ENCODE data around the gene PEAK1.

Gene PEAK1

GRCh38 chr15:77119446-77119845 is 300.5 kb downstream of the PEAK1 start:
- no peak for DNase-seq

GRCh38 chr15:77118882-77119321 is 301.0 kb downstream of the PEAK1 start:
- peak; percentile 68 for DNase-seq

GRCh38 chr15:77115179-77115578 is 304.7 kb downstream of the PEAK1 start:
- DNase-seq = no peak

- no peak for DNase-seq
Observed at GRCh38 chr15:77112838-77113504, 306.9 kb downstream of the PEAK1 start.

- DNase-seq = no peak
Observed at GRCh38 chr15:77111789-77112188, 308.1 kb downstream of the PEAK1 start.

GRCh38 chr15:77107531-77108355 is 312.2 kb downstream of the PEAK1 start:
- DNase-seq = peak; percentile 49

GRCh38 chr15:77107068-77107467 is 312.8 kb downstream of the PEAK1 start:
- DNase-seq = no peak

- DNase-seq = no peak
Observed at GRCh38 chr15:77104155-77104554, 315.7 kb downstream of the PEAK1 start.

GRCh38 chr15:77099741-77100463 is 320.0 kb downstream of the PEAK1 start:
- no peak for DNase-seq

GRCh38 chr15:77098572-77098971 is 321.3 kb downstream of the PEAK1 start:
- no peak for DNase-seq

GRCh38 chr15:77097921-77098320 is 322.0 kb downstream of the PEAK1 start:
- DNase-seq = no peak

- no peak for DNase-seq
Observed at GRCh38 chr15:77097248-77097721, 322.6 kb downstream of the PEAK1 start.

- no peak for DNase-seq
Observed at GRCh38 chr15:77096541-77096940, 323.4 kb downstream of the PEAK1 start.

GRCh38 chr15:77096138-77096537 is 323.8 kb downstream of the PEAK1 start:
- no peak for DNase-seq

GRCh38 chr15:77094397-77095030 is 325.4 kb downstream of the PEAK1 start:
- no peak for DNase-seq

- DNase-seq = no peak
Observed at GRCh38 chr15:77093436-77093835, 326.5 kb downstream of the PEAK1 start.

GRCh38 chr15:77091097-77091496 is 328.8 kb downstream of the PEAK1 start:
- DNase-seq = no peak

GRCh38 chr15:77087213-77087612 is 332.7 kb downstream of the PEAK1 start:
- no peak for DNase-seq

- DNase-seq = no peak
Observed at GRCh38 chr15:77085297-77085696, 334.6 kb downstream of the PEAK1 start.

GRCh38 chr15:77084436-77084835 is 335.5 kb downstream of the PEAK1 start:
- no peak for DNase-seq

GRCh38 chr15:77083381-77084160 is 336.3 kb downstream of the PEAK1 start:
- peak; percentile 66 for DNase-seq

GRCh38 chr15:77081971-77082370 is 337.9 kb downstream of the PEAK1 start:
- no peak for DNase-seq

All from NCI-H1694 (cell line).